Progenitor cell of endocrine pancreas (in vitro differentiated cells): ENCODE measurements around the gene POLK. TPM values are rescaled to one million over a fixed set of nuclear protein-coding genes. Genes with fewer than 3 reads are reported as not detected.

ENCODE experiments used
- DNase-seq: peaks from one replicate; pipeline ENCODE4 v3.0.0; 2021; ENCODE audit warnings: low spot score; ENCODE audit not compliant: unreplicated experiment
- H3K27ac Mint-ChIP-seq: 2 replicates; pipeline ENCODE4 v1.8.0; 2021; ENCODE audit warnings: mild to moderate bottlenecking, moderate library complexity, mixed read lengths
- H3K27me3 Mint-ChIP-seq: 2 replicates; pipeline ENCODE4 v1.8.0; 2021; ENCODE audit warnings: mixed read lengths
- H3K36me3 Mint-ChIP-seq: 2 replicates; pipeline ENCODE4 v1.8.0; 2022; ENCODE audit warnings: mixed read lengths; ENCODE audit not compliant: insufficient read depth
- H3K4me1 Mint-ChIP-seq: 2 replicates; pipeline ENCODE4 v1.8.0; 2021; ENCODE audit warnings: low read depth, mixed read lengths
- H3K4me3 Mint-ChIP-seq: 2 replicates; pipeline ENCODE4 v1.8.0; 2021; ENCODE audit warnings: low read depth, mild to moderate bottlenecking, moderate library complexity, mixed read lengths
- H3K9me3 Mint-ChIP-seq: 2 replicates; pipeline ENCODE4 v1.8.0; 2021; ENCODE audit warnings: low read depth, mixed read lengths
- CTCF ChIP-seq: fragments of 200-600 bp; sonication (generic); IDR thresholded peaks from one replicate; pipeline ENCODE4 v1.5.0; 2021; ENCODE audit warnings: antibody characterized with exemption, mild to moderate bottlenecking; ENCODE audit not compliant: unreplicated experiment
- total RNA-seq: library from RNA; stranded (reverse); gene quantifications from 2 replicates; pipeline ENCODE4 v1.2.1, GENCODE V29; 2021

POLK gene
- total RNA-seq, 1 donor from 2014 or later, result 20.2 TPM

- no peak overlapping the region for H3K27ac Mint-ChIP-seq
- H3K9me3 Mint-ChIP-seq, result peaks cover 21% of the 10 kb centered on the region
- no peaks in the 10 kb centered on the region for H3K4me1 Mint-ChIP-seq
- TF ChIP-seq CTCF, result no peak
- H3K27me3 Mint-ChIP-seq, result no peaks in the 10 kb centered on the region
- no peak for DNase-seq
- H3K4me3 Mint-ChIP-seq, result no peak overlapping the region
- peaks cover 23% of the 10 kb centered on the region for H3K36me3 Mint-ChIP-seq
Observed at GRCh38 chr5:75536147-75536546, 24.5 kb downstream of the POLK start.

DNA sequence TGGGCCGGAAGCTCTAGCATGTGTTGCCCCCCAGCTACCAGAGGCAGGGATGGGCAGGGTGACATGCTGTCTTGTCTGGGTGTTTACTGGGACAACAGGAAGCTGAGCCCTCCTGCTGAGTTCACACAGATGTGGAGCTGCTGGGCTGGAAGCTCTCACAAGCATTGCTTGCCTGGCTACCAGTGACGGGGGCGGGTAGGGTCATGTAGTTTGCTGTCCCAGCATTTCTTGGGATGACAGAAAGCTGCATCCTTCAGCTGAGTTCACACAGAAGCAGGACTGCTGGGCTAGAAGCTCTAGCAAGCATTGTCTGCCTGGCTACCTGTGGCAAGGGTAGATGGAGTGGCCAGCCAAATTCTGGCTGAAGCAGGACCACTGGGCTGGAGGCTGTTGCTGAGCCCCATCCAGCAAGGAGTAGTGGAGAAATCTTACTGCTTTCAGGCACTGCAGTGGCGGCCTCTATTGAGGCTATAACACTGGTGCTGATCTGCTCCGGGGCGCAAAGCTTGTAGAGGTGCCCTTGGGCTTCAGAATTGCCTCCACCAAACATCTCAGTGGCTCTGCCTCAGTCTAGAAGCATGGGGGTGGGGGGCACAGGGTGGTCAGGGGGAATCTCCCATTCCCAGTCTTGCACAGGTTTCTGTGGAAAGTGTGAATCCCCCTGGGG lies 25.1 kb downstream of the POLK start:
- Mint-ChIP-seq H3K27me3 (no peaks in the 10 kb centered on the region), H3K36me3 (peaks cover 21% of the 10 kb centered on the region), H3K27ac (no peak overlapping the region), H3K9me3 (peaks cover 21% of the 10 kb centered on the region), H3K4me1 (no peaks in the 10 kb centered on the region), H3K4me3 (no peak overlapping the region)
- TF ChIP-seq CTCF, result no peak
- DNase-seq, result no peak

DNA sequence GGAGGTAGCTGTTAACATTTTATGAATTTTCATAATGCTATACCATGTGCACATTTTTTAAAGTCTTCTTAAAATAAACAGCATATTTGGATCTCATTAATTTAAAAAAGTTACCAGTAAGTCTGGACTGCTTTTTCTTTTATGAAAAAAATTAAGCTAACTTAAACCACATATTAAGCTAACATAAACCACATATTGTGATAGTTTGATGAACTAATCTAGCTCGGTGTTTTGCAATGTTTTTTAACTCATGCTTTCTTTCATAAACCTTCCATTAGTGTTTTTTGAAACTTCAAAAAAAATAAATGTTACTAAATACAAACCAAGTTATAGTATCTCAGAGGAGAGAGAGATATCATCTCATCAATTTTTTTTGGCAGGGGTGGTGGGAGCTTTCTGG lies 26.5 kb downstream of the POLK start:
- Mint-ChIP-seq H3K36me3 (peaks cover 15% of the 10 kb centered on the region), H3K27me3 (no peaks in the 10 kb centered on the region), H3K27ac (no peak overlapping the region), H3K9me3 (peaks cover 12% of the 10 kb centered on the region), H3K4me1 (no peaks in the 10 kb centered on the region), H3K4me3 (no peak overlapping the region)
- no peak for DNase-seq
- no peak for TF ChIP-seq CTCF

DNA sequence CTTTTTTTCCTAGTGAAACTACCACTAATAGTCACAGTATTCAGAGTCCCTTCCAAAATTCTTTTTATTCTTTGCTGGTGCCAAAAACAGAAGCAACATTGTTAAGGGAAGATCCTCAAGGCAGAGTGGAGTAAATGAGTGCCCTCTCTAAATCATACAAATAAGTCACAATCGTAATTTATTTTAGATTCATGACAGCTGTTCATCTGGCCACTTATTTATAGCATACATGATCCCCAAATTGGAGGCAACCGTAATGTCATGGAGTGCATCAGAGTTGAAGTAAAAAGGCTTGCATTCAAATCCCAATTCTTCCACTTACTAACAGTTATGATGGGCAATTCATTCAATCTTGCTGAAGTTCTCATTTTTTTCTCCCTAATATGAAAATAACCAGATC lies 33.4 kb downstream of the POLK start:
- Mint-ChIP-seq H3K27me3 (no peaks in the 10 kb centered on the region), H3K9me3 (no peaks in the 10 kb centered on the region), H3K4me3 (no peak overlapping the region), H3K27ac (no peak overlapping the region), H3K4me1 (no peaks in the 10 kb centered on the region), H3K36me3 (peaks cover 1% of the 10 kb centered on the region)
- DNase-seq, result no peak
- TF ChIP-seq CTCF, result no peak

DNA sequence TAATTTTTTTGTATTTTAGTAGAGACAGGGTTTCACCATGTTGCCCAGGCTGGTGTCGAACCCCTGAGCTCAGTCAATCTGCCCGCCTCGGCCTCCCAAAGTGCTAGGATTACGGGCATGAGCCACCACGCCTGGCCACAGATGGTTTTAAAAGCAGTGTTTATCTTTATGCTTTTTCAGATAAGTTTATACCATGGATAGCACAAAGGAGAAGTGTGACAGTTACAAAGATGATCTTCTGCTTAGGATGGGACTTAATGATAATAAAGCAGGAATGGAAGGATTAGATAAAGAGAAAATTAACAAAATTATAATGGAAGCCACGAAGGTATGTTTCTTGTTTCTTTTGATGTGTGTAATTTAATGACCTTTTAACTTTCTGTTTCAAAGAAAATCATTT lies 35.1 kb downstream of the POLK start:
- Mint-ChIP-seq H3K9me3 (no peaks in the 10 kb centered on the region), H3K4me3 (no peak overlapping the region), H3K27ac (no peak overlapping the region), H3K27me3 (no peaks in the 10 kb centered on the region), H3K4me1 (no peaks in the 10 kb centered on the region), H3K36me3 (peaks cover 4% of the 10 kb centered on the region)
- DNase-seq, result no peak
- no peak for TF ChIP-seq CTCF
